ENCODE results near the gene KIF26B.

GRCh38 chr1:245458761-245459174 is 304.0 kb downstream of the KIF26B start:
- TF ChIP-seq, protein P1, sequence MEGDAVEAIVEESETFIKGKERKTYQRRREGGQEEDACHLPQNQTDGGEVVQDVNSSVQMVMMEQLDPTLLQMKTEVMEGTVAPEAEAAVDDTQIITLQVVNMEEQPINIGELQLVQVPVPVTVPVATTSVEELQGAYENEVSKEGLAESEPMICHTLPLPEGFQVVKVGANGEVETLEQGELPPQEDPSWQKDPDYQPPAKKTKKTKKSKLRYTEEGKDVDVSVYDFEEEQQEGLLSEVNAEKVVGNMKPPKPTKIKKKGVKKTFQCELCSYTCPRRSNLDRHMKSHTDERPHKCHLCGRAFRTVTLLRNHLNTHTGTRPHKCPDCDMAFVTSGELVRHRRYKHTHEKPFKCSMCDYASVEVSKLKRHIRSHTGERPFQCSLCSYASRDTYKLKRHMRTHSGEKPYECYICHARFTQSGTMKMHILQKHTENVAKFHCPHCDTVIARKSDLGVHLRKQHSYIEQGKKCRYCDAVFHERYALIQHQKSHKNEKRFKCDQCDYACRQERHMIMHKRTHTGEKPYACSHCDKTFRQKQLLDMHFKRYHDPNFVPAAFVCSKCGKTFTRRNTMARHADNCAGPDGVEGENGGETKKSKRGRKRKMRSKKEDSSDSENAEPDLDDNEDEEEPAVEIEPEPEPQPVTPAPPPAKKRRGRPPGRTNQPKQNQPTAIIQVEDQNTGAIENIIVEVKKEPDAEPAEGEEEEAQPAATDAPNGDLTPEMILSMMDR (conservative IDR thresholded peaks at IDR 0.05; ENCODE audit: low read length) = no peak
- TF ChIP-seq EZH2phosphoT487 (IDR thresholded peaks at IDR 0.05; ENCODE audit: borderline replicate concordance, low read depth, low read length) = no peak

Data from OCI-LY7 (cell line).